ENCODE measurements around the gene NCK1. TPM values are rescaled to one million over a fixed set of nuclear protein-coding genes. Genes with fewer than 3 reads are reported as not detected.

NCK1 gene
- total and polyA plus RNA-seq, 2 donors (not counting 1 experiment from before 2014, with no cell fraction given) = 59.5 to 62.7 TPM

- H3K27me3 ChIP-seq (ENCODE audit: control insufficient read depth, insufficient read depth, low read length) = no peaks in the 10 kb centered on the region
- no peak overlapping the region for H3K4me3 ChIP-seq (replicated peaks in 1 of 4; ENCODE audit: control extremely low read depth in 1 of 4, insufficient read depth in 1 of 4, low read depth in 3 of 4, low read length in 4 of 4)
- DNase-seq (ENCODE audit: low read depth in 2 of 2) = no peak
- H3K4me2 ChIP-seq (ENCODE audit: extremely low read depth, insufficient read depth, low read length) = no peak overlapping the region
- no peaks in the 10 kb centered on the region for H3K4me1 ChIP-seq (ENCODE audit: control insufficient read depth, extremely low read depth, insufficient read depth, low read length)
- no peak overlapping the region for H3K9ac ChIP-seq (ENCODE audit: insufficient read depth, low read length)
- H3K27ac ChIP-seq (ENCODE audit: insufficient read depth, low read length) = no peak overlapping the region
- H3K36me3 ChIP-seq (ENCODE audit: control insufficient read depth, insufficient read depth, low read length) = no peaks in the 10 kb centered on the region
- H2AFZ ChIP-seq (ENCODE audit: low read length) = no peak overlapping the region
- H4K20me1 ChIP-seq (ENCODE audit: control insufficient read depth, extremely low read depth, insufficient read depth, low read length) = no peaks in the 10 kb centered on the region
- H3K9me3 ChIP-seq (ENCODE audit: control insufficient read depth, insufficient read depth, low read depth, low read length) = no peaks in the 10 kb centered on the region
- TF ChIP-seq, protein P1, sequence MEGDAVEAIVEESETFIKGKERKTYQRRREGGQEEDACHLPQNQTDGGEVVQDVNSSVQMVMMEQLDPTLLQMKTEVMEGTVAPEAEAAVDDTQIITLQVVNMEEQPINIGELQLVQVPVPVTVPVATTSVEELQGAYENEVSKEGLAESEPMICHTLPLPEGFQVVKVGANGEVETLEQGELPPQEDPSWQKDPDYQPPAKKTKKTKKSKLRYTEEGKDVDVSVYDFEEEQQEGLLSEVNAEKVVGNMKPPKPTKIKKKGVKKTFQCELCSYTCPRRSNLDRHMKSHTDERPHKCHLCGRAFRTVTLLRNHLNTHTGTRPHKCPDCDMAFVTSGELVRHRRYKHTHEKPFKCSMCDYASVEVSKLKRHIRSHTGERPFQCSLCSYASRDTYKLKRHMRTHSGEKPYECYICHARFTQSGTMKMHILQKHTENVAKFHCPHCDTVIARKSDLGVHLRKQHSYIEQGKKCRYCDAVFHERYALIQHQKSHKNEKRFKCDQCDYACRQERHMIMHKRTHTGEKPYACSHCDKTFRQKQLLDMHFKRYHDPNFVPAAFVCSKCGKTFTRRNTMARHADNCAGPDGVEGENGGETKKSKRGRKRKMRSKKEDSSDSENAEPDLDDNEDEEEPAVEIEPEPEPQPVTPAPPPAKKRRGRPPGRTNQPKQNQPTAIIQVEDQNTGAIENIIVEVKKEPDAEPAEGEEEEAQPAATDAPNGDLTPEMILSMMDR (conservative IDR thresholded peaks at IDR 0.05 in 1 of 2, IDR thresholded peaks at IDR 0.05 in 1 of 2; ENCODE audit: low read depth in 1 of 2, low read length in 2 of 2) = no peak
- no peak for TF ChIP-seq EZH2 (IDR thresholded peaks at IDR 0.05; ENCODE audit: low read length, missing control alignments)
- peaks cover 56% of the 10 kb centered on the region for H3K79me2 ChIP-seq (ENCODE audit: control insufficient read depth, insufficient read depth, low read length)
These were observed 23.6 kb downstream of the NCK1 start for GRCh38 chr3:136885357-136886213.

DNA sequence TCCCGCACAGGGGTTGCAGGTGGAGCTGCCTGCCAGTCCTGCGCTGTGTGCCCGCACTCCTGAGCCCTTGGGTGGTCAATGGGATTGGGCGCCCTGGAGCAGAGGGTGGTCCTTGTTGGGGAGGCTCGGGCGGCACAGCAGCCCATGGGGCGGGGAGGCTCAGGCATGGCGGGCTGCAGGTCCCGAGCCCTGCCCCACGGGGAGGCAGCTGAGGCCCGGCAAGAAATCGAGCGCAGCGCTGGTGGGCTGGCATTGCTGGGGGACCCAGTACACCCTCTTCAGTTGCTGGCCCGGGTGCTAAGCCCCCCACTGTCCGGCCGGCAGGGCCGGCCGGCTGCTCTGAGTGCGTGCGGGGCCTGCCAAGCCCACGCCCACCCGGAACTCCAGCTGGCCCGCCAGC, 27.9 kb downstream of the NCK1 start:
- Histone ChIP-seq H3K4me1 (ENCODE audit: control insufficient read depth, extremely low read depth, insufficient read depth, low read length) (no peaks in the 10 kb centered on the region), H3K36me3 (ENCODE audit: control insufficient read depth, insufficient read depth, low read length) (no peaks in the 10 kb centered on the region), H4K20me1 (ENCODE audit: control insufficient read depth, extremely low read depth, insufficient read depth, low read length) (no peaks in the 10 kb centered on the region), H3K79me2 (ENCODE audit: control insufficient read depth, insufficient read depth, low read length) (peaks cover 62% of the 10 kb centered on the region), H2AFZ (ENCODE audit: low read length) (no peak overlapping the region), H3K9ac (ENCODE audit: insufficient read depth, low read length) (no peak overlapping the region), H3K27ac (ENCODE audit: insufficient read depth, low read length) (no peak overlapping the region), H3K4me2 (ENCODE audit: extremely low read depth, insufficient read depth, low read length) (no peak overlapping the region), H3K9me3 (ENCODE audit: control insufficient read depth, insufficient read depth, low read depth, low read length) (no peaks in the 10 kb centered on the region), H3K4me3 (replicated peaks in 1 of 4; ENCODE audit: control extremely low read depth in 1 of 4, insufficient read depth in 1 of 4, low read depth in 3 of 4, low read length in 4 of 4) (no peak overlapping the region), H3K27me3 (ENCODE audit: control insufficient read depth, insufficient read depth, low read length) (no peaks in the 10 kb centered on the region)
- TF ChIP-seq EZH2 (IDR thresholded peaks at IDR 0.05; ENCODE audit: low read length, missing control alignments) = no peak
- TF ChIP-seq, protein P1 (conservative IDR thresholded peaks at IDR 0.05 in 1 of 2, IDR thresholded peaks at IDR 0.05 in 1 of 2; ENCODE audit: low read depth in 1 of 2, low read length in 2 of 2) = no peak
- no peak for DNase-seq (ENCODE audit: low read depth in 2 of 2)

DNA sequence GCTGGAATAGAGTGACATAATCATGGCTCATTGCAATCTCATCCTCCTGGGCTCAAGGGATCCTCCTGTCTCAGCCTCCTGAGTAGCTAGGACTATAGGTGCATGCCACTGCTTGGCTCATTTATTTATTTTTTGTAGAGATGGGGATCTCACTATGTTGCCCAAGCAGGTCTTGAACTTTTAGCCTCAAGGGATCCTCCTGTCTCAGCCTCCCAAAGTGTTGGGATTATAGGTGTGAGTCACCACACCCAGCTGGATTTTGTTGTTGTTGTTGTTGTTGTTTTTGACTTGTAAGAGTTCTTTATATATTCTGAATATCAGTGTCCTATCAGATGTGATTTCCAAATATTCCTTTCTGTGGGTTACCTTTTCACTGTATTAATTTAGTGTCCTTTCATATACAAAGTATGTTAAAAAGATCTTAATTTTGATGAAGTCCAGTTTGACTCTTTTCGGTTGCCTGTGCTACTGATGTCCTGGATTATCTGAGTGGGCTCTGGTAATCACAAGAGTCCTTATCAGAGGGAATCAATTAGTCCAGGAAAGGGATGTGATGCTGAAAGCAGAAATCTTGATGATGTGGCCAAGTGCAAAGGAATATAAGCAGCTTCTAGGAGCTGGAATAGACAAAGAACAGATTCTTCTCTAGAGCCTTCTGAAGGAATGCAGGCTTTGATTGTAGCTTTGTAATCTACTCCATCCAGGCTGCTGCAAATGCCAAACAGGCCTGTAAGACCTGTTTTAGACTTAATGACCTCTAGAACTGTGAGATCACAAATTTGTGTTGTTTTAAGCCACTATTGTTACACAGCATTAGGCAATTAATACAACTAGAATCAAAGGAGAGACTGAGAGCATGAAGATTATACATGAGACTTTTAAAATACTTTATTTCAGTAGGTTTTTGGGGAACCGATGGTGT, 30.2 kb downstream of the NCK1 start:
- Histone ChIP-seq H3K27ac (ENCODE audit: insufficient read depth, low read length) (no peak overlapping the region), H3K9me3 (ENCODE audit: control insufficient read depth, insufficient read depth, low read depth, low read length) (no peaks in the 10 kb centered on the region), H3K36me3 (ENCODE audit: control insufficient read depth, insufficient read depth, low read length) (no peaks in the 10 kb centered on the region), H3K9ac (ENCODE audit: insufficient read depth, low read length) (no peak overlapping the region), H3K79me2 (ENCODE audit: control insufficient read depth, insufficient read depth, low read length) (peaks cover 55% of the 10 kb centered on the region), H2AFZ (ENCODE audit: low read length) (no peak overlapping the region), H3K4me1 (ENCODE audit: control insufficient read depth, extremely low read depth, insufficient read depth, low read length) (no peaks in the 10 kb centered on the region), H3K4me2 (ENCODE audit: extremely low read depth, insufficient read depth, low read length) (no peak overlapping the region), H3K27me3 (ENCODE audit: control insufficient read depth, insufficient read depth, low read length) (no peaks in the 10 kb centered on the region), H3K4me3 (replicated peaks in 1 of 4; ENCODE audit: control extremely low read depth in 1 of 4, insufficient read depth in 1 of 4, low read depth in 3 of 4, low read length in 4 of 4) (no peak overlapping the region), H4K20me1 (ENCODE audit: control insufficient read depth, extremely low read depth, insufficient read depth, low read length) (no peaks in the 10 kb centered on the region)
- TF ChIP-seq, protein P1 (conservative IDR thresholded peaks at IDR 0.05 in 1 of 2, IDR thresholded peaks at IDR 0.05 in 1 of 2; ENCODE audit: low read depth in 1 of 2, low read length in 2 of 2) = no peak
- no peak for TF ChIP-seq EZH2 (IDR thresholded peaks at IDR 0.05; ENCODE audit: low read length, missing control alignments)
- DNase-seq (ENCODE audit: low read depth in 2 of 2) = no peak

Measured in fibroblast of lung (primary cell).